ENCODE results near the gene DUS3L.

GRCh38 chr19:5804516-5805461 is 13.8 kb upstream of the DUS3L start, which contains the start of gene NRTN:
- TF ChIP-seq EZH2 (IDR thresholded peaks at IDR 0.05; ENCODE audit: borderline replicate concordance, low read depth, low read length, severe bottlenecking) (no peak), CTCF (IDR thresholded peaks at IDR 0.05; ENCODE audit: extremely low read depth in 1 of 2, insufficient read depth in 1 of 2, low read depth in 1 of 2, low read length in 2 of 2) (no peak), POLR2AphosphoS5 (IDR thresholded peaks at IDR 0.05; ENCODE audit: insufficient read depth, low read depth, low read length) (no peak), MAX (IDR thresholded peaks at IDR 0.05; ENCODE audit: insufficient read depth, insufficient read length) (no peak), MYC (IDR thresholded peaks at IDR 0.05; ENCODE audit: low read depth, low read length) (no peak)

Data from endothelial cell of umbilical vein (primary cell).